ENCODE data around the gene SPON2. TPM values are rescaled to one million over a fixed set of nuclear protein-coding genes. Genes with fewer than 3 reads are reported as not detected.

Gene SPON2
- total RNA-seq, 8 experiments from 2014 or later: 2.0 to 12.6 (median 8.1) TPM

DNA sequence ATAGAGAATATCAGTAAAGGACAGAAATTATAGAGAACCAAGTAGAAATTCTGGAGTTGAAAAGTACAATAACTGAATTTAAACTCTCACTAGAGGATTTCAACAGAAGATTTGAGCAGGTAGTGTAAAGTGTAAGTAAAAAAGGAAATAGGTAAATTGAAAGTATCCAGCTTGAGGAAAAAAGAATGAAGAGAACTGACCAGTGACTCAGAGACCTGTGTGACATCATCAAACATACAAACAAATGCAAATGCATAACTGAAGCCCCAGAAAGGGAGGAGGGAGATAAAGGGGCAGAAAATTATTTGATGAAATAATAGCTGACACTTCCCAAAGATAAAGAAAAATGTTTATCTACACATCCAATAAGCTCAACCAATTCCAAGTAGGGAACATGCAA lies 8.3 kb upstream of the SPON2 start:
- Histone ChIP-seq H3K4me1 (replicated peaks in 1 of 2) (no peaks in the 10 kb centered on the region), H3K4me3 (no peak overlapping the region), H3K27ac (no peak overlapping the region)
- ATAC-seq (replicated peaks in 6 of 8): no peak
- in situ Hi-C loops (cut with MboI; ENCODE audit: low pct_unique_long_range_greater_than_20kb in 2 of 9, low sequenced_read_pairs in 9 of 9, unreplicated experiment in 9 of 9): no loop called here

DNA sequence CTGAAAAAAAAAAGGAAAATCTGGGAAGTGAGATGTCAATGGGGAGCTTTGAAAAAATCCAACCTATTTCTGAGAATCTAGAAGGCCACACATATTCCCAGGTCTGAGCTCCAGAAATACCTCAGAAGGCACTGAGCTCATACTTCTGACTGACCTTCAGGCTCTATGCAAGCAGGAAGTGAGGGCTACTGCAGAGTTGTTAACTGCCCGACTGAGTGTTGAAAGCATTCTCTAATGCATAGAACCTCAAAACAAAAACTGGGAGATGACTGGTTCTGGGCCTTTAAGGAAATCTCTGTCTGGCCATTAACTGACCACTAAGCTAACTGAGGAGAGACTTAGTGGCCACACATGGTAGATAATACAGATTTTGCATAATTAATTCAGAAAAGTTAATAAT lies 7.6 kb upstream of the SPON2 start:
- no peak overlapping the region for H3K4me3 ChIP-seq
- H3K27ac ChIP-seq: no peak overlapping the region
- in situ Hi-C loops (cut with MboI; ENCODE audit: low pct_unique_long_range_greater_than_20kb in 2 of 9, low sequenced_read_pairs in 9 of 9, unreplicated experiment in 9 of 9): no loop called here
- H3K4me1 ChIP-seq (replicated peaks in 1 of 2): no peaks in the 10 kb centered on the region
- ATAC-seq (replicated peaks in 6 of 8): no peak
- WGBS, 10 experiments: 80% methylated on average over 1 of the region's 1 CpG; no CpG with 5 or more reads in 8 of the 10 experiments

DNA sequence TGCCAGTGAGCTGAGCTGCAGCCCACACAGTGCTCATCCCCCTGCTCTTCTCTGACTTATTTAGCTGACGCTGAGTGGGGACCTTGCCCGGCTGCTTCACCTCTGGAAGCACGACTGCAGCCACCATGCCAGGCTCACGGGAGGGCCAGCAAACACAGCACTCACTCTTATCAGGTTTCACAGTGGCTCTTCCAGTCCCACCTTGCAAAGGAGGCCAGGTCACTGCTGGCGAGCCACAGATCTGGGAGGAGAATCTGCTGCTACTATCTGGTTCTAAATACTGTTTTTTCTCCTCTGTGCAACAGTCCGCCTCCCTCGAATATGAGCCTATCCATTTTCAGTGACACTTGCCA lies 6.7 kb upstream of the SPON2 start:
- Histone ChIP-seq H3K4me3 (no peak overlapping the region), H3K27ac (no peak overlapping the region), H3K4me1 (replicated peaks in 1 of 2) (no peaks in the 10 kb centered on the region)
- WGBS, 10 experiments: 67 to 93% (median 84%) methylated on average over 2 to 6 of the region's 7 CpGs; no CpG with 5 or more reads in 4 of the 10 experiments
- in situ Hi-C loops (cut with MboI; ENCODE audit: low pct_unique_long_range_greater_than_20kb in 2 of 9, low sequenced_read_pairs in 9 of 9, unreplicated experiment in 9 of 9): no loop called here
- no peak for ATAC-seq (replicated peaks in 6 of 8)

DNA sequence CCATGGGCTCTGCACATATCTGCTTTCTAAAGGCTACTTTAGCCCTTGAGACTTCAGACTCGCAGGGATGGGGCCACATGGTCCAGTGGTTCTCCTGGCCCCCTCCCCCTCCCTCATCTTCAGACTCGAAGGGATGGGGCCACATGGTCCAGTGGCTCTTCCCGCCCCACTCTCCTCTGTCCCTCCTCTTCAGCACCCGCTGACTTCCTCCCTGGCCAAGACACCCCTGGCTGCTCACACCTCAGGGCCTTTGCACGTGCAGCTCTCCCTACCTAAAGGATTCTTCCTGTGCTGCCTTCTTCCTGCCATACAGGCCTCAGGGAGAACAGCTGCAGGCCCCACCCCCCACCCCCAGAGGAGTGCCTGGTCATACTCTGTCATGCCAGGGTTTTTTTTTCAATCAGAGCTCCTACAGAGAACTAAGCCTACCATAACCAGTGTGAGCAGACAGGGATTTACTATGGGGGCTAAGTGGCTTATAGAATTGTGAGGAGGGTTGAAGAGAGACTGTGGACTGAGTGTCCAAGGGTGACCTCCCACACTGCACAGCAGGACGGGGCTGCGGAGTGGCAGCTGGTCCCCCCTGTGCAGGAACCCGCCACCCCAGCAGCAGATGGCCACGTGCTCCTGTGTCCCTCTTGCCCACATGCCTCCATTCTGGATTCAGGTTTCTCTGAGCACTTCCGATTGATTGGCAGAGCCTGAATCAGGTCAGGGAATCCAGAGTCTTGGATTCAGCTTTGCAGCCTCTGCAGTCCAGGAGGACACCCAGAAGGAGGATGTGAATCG lies 6.1 kb upstream of the SPON2 start:
- no peak for ATAC-seq (replicated peaks in 6 of 8)
- in situ Hi-C loops (cut with MboI; ENCODE audit: low pct_unique_long_range_greater_than_20kb in 2 of 9, low sequenced_read_pairs in 9 of 9, unreplicated experiment in 9 of 9): no loop called here
- no peak overlapping the region for H3K4me3 ChIP-seq
- peaks cover under 1 to 3% of the 10 kb centered on the region in 2 donors for H3K4me1 ChIP-seq (replicated peaks in 1 of 2)
- H3K27ac ChIP-seq: no peak overlapping the region
- 60 to 100% (median 83%) methylated on average over 1 to 5 of the region's 11 CpGs; no CpG with 5 or more reads in 4 of the 10 experiments for WGBS, 10 experiments

DNA sequence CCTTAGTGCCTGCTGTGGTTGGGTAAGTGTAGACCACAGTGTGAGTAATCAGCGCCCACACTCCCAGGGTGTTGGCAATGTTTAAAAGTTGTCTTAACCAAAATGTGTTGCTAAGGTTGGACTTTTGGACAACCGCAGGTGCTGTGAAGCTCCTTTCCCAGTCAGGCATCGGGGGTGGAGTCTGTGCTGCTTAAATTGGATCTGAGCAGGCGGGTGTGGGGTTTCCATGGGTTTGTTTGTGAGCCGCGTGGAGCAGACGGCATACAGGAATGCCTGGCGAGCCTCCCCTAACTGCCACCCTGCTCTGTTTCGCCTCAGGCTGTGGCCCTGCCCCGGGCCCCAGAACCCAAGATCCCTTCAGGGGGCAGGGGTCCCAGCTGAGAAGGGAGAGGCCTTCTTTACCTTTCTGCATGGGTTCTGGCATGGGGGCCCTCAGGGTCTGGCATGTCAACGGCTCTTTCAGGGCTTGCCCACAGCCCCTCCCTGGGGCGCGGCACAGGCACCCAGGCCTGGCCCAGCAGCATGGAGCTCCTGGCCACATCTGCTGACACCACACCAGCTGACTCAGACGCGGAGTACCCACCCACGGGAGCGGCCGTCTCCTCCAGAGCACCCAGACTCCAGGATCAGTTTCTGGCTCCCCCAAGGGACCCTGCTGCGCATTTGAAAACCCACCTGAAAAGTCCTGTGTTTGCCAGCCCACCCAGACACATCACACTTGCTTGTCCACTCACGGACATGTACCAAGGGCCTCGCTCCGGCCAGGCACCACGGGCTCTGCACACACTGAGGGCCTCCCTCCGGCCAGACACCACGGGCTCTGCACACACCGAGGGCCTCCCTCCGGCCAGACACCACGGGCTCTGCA lies 5.1 kb upstream of the SPON2 start:
- H3K4me1 ChIP-seq (replicated peaks in 1 of 2): peaks cover 7 to 10% of the 10 kb centered on the region in 2 donors
- ATAC-seq (replicated peaks in 6 of 8): peak in 3 of 8 experiments; percentile 76 to 87 (median 82)
- WGBS, 10 experiments: 21 to 100% (median 81%) methylated on average over 1 to 8 of the region's 28 CpGs; no CpG with 5 or more reads in 5 of the 10 experiments
- in situ Hi-C loops (cut with MboI; ENCODE audit: low pct_unique_long_range_greater_than_20kb in 2 of 9, low sequenced_read_pairs in 9 of 9, unreplicated experiment in 9 of 9): no loop called here
- no peak overlapping the region for H3K27ac ChIP-seq
- H3K4me3 ChIP-seq: no peak overlapping the region

DNA sequence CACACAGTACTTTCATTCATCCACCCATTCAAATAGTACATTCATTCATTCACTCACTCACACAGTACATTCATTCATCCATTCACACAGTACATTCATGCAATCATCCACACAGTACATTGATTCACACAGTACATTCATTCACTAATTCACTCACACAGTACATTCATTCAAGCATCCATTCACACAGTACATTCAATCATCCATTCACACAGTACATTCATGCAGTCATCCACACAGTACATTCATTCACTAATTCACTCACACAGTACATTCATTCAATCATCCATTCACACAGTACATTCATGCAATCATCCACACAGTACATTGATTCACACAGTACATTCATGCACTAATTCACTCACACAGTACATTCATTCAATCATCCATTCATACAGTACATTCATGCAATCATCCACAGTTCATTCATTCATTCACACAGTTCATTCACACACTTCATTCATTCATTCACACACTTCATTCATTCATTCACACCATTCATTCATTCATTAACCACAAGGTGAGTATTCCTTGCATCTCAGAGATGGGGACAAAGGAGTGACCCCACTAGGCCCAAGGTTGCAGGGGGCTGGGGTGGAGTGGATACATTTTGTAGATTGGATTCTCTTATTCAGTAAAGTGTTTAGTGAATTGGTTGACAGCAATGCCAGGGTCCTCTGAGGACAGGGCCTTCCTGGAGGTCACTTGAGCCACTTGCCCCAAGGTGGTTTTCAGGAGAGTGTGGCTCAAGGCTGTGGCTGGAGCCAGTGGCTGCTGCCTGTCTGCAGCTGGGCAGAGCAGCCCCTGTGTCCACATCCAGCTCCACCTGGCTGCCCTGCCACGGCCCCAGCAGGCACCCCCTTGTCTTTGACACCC lies 4.3 kb upstream of the SPON2 start:
- no peak overlapping the region for H3K4me3 ChIP-seq
- in situ Hi-C loops (cut with MboI; ENCODE audit: low pct_unique_long_range_greater_than_20kb in 2 of 9, low sequenced_read_pairs in 9 of 9, unreplicated experiment in 9 of 9): no loop called here
- peaks cover 7 to 19% of the 10 kb centered on the region in 2 donors for H3K4me1 ChIP-seq (replicated peaks in 1 of 2)
- WGBS, 10 experiments: 38% methylated on average over 1 of the region's 1 CpG; no CpG with 5 or more reads in 9 of the 10 experiments
- no peak overlapping the region for H3K27ac ChIP-seq
- ATAC-seq (replicated peaks in 6 of 8): peak in 2 of 8 experiments; percentile 13 to 35

DNA sequence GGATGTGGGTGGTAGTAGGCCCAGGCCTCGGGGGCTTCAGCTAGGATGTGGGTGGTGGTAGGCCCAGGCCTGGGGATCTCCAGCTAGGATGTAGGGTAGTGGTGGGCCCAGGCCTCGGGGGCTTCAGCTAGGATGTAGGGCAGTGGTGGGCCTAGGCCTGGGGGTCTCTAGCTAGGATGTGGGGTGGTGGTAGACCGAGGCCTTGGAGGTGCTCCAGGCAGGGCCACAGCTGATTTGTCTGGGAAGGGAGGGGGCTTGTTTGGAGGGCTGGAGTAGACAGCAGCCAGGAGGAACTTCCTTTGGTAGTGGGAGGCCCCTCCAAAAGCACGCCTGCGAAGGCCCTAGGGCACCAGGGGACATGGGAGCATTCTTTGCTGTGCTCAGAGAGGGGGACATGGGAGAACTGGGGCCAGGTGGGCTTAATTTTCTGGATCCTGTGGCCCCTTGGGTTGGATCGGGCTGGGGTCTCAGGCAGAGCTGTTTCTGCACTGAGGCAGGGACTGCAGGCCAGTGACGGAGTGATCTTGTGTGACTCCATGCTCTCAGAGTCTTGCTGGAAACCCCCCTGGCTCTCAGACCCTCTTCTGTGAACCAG lies 3.3 kb upstream of the SPON2 start:
- 100% methylated on average over 1 of the region's 7 CpGs; no CpG with 5 or more reads in 8 of the 10 experiments for WGBS, 10 experiments
- H3K4me1 ChIP-seq (replicated peaks in 1 of 2): peaks cover 7 to 20% of the 10 kb centered on the region in 2 donors
- no peak overlapping the region for H3K4me3 ChIP-seq
- in situ Hi-C loops (cut with MboI; ENCODE audit: low pct_unique_long_range_greater_than_20kb in 2 of 9, low sequenced_read_pairs in 9 of 9, unreplicated experiment in 9 of 9): no loop called here
- H3K27ac ChIP-seq: no peak overlapping the region
- no peak for ATAC-seq (replicated peaks in 6 of 8)

DNA sequence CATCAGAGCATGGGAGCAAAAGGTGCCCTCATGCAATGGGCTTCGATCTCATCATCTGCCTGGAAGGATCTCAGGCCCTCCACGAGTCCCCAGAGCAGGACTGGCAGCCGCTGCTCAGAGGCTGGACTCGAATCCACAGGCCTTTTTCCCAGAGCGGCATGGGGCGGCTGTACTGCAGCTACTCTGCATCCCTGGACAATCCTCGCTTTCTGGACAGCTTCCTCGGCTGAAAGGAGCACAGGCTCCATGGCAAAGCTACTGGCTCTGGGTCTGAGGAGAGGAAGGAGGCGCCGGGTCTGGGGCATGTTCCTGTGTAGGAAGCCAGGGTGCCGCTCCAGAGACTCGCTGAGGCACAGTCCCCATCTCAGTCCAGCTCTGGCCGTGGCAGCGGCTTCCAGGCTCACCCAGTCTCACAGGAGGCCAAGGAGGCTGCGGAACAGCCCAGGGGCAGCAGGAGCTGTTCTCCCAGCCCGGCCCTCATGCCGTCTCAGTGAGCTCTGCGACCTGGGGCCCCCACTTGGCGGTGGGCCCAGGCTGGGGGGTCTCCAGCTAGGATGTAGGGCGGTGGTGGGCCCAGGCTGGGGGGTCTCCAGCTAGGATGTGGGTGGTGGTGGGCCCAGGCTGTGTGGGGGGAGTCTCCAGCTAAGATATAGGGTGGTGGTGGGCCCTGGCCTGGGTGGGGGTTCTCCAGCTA lies 2.7 kb upstream of the SPON2 start:
- no peak for ATAC-seq (replicated peaks in 6 of 8)
- 74 to 91% (median 87%) methylated on average over 3 to 7 of the region's 20 CpGs; no CpG with 5 or more reads in 7 of the 10 experiments for WGBS, 10 experiments
- in situ Hi-C loops (cut with MboI; ENCODE audit: low pct_unique_long_range_greater_than_20kb in 2 of 9, low sequenced_read_pairs in 9 of 9, unreplicated experiment in 9 of 9): no loop called here
- Histone ChIP-seq H3K4me1 (replicated peaks in 1 of 2) (peaks cover 7 to 20% of the 10 kb centered on the region in 2 donors), H3K4me3 (no peak overlapping the region), H3K27ac (no peak overlapping the region)

DNA sequence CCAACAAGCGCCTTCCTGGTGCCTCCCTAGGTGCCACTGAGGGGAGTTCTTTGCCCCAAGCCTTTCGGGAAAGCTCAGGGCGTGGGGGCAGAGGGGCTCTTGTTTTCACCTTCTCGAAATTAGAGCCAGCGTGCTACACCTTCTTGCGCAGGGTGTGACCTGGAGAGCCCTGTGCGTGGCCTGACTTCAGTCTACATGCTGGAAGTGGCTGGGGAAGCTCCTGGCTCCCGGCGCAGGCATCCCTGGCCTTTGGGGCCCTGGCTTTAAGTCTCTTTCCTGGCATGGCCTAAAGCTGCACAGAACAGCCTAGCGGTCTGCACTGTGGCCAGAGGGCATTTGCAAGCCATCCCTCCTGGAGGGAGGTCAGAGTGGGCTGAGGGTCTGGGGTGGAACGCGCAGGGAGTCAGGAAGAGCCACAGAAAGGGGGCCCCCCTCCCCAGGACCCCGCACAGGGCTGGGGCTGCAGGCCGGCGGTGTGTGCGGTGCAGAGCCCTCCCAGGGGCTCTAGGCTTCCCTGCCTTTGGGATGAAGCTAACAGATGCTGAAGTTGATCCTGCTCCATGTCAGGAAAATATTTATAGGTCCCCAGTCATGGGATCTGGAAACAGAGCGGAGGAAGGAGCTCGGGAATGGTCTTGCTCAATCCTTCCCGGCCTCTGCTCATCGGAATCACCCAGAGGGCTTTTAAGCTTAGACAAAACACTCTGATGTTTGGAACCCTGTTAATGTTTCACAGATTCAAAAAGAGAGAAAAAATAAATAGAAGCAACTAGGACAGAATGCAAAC lies 781 bp upstream of the SPON2 start:
- peak in 6 of 8 experiments; percentile 27 to 42 (median 31) for ATAC-seq (replicated peaks in 6 of 8)
- H3K4me1 ChIP-seq (replicated peaks in 1 of 2): peaks cover 7 to 21% of the 10 kb centered on the region in 2 donors
- no peak overlapping the region for H3K4me3 ChIP-seq
- no peak overlapping the region for H3K27ac ChIP-seq
- WGBS, 10 experiments: 29 to 71% (median 50%) methylated on average over 2 to 6 of the region's 20 CpGs; no CpG with 5 or more reads in 1 of the 10 experiments
- in situ Hi-C loops (cut with MboI; ENCODE audit: low pct_unique_long_range_greater_than_20kb in 2 of 9, low sequenced_read_pairs in 9 of 9, unreplicated experiment in 9 of 9): no loop called here

DNA sequence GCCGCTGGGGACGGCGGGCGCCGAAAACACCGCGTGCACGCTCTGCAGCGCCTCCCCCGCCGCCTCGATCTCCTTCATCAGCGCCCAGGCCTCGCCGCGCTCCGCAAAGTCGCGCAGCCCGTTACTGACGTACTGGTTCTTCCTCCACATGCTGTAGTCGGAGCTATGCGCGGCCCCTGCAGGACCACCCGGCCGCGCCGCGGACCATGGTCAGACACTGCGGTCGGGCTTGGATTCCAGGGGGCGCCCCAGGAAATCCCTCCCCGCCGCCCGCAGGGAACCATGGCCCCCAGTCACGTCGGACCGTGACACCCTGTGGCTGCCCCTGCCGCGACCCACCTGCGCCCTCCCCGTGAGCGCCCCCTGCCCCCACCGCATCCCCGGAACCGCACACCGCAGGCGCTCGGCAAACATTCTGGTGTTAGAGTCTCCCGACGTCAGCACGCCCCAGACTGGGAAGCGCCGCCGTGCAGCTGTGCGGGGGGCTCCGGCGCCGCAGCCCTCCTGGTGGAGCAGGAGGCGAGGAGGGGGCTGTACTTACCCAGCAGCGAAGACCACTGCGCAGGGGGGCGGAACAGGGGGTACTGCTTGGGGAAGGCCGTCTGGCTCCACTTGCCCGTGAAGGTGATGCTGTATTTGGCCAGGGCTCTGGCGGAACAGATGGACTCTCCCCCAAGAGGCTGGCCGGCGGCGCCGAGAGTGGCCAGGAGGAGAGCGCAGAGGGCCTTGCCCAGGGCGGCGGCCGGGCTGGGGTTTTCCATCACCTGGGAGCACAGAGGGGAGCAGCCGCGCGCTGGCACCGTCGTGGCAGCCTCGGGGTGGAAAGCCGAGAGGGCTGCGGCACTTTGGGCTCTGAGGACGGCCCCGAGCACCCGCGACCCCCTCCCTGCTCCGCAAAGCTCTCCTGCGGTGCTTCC lies 814 bp downstream of the SPON2 start:
- peak overlapping the region; percentile 0 to 15 (median 6) for H3K4me3 ChIP-seq
- 7% methylated on average over 3 of the region's 88 CpGs; no CpG with 5 or more reads in 9 of the 10 experiments for WGBS, 10 experiments
- H3K4me1 ChIP-seq (replicated peaks in 1 of 2): peaks cover 7 to 25% of the 10 kb centered on the region in 2 donors
- ATAC-seq (replicated peaks in 6 of 8): peak in 5 of 8 experiments; percentile 1 to 22 (median 7)
- no peak overlapping the region for H3K27ac ChIP-seq
- in situ Hi-C loops (cut with MboI; ENCODE audit: low pct_unique_long_range_greater_than_20kb in 2 of 9, low sequenced_read_pairs in 9 of 9, unreplicated experiment in 9 of 9): no loop called here

DNA sequence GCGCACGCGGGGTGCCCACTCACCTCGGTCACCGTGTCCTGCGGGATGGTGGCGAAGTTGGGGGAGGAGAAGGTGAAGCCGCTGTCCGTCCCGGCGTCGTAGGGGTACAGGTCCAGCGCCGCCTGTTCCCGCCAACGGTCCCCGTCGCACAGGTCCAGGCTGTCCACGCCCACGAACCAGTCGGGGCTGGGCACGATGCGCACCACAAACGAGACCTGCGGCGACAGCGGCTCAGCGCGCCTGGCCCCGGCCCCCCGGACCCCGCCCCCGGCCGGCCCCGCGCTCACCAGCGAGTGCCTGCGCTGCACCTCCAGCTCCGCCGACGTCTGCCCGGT lies 1.4 kb downstream of the SPON2 start:
- 20% methylated on average over 1 of the region's 42 CpGs; no CpG with 5 or more reads in 9 of the 10 experiments for WGBS, 10 experiments
- H3K27ac ChIP-seq: no peak overlapping the region
- peaks cover 7 to 25% of the 10 kb centered on the region in 2 donors for H3K4me1 ChIP-seq (replicated peaks in 1 of 2)
- H3K4me3 ChIP-seq: peak overlapping the region in 3 of 5 donors; percentile 0 to 6 (median 4)
- no peak for ATAC-seq (replicated peaks in 6 of 8)
- in situ Hi-C loops (cut with MboI; ENCODE audit: low pct_unique_long_range_greater_than_20kb in 2 of 9, low sequenced_read_pairs in 9 of 9, unreplicated experiment in 9 of 9): no loop called here

All from motor neuron (in vitro differentiated cells).